Endodermal cell (in vitro differentiated cells): ENCODE results near the gene PRR22. TPM values are rescaled to one million over a fixed set of nuclear protein-coding genes. Genes with fewer than 3 reads are reported as not detected.

ENCODE experiments used
- DNase-seq: peaks from one replicate; pipeline ENCODE4 v3.0.0-alpha.2; 2017
- H3K27ac ChIP-seq: 2 replicates; pipeline ENCODE4 v1.5.1; 2013; ENCODE audit warnings: mild to moderate bottlenecking, low read depth, low read length, moderate library complexity
- H3K27me3 ChIP-seq: 2 replicates; pipeline ENCODE4 v1.6.1; 2013; ENCODE audit warnings: mild to moderate bottlenecking, low read length, moderate library complexity; ENCODE audit not compliant: insufficient read depth, control insufficient read depth, poor library complexity, severe bottlenecking
- H3K36me3 ChIP-seq: 2 replicates; pipeline ENCODE4 v1.7.0; 2013; ENCODE audit warnings: mild to moderate bottlenecking, low read length, moderate library complexity; ENCODE audit not compliant: control insufficient read depth, insufficient read depth
- H3K4me1 ChIP-seq: one replicate; pipeline ENCODE4 v1.7.0; 2013; ENCODE audit warnings: low read length; ENCODE audit not compliant: control insufficient read depth, insufficient read depth
- H3K4me3 ChIP-seq: 2 replicates; pipeline ENCODE4 v1.5.1; 2013; ENCODE audit warnings: mild to moderate bottlenecking, low read length, moderate library complexity
- H3K9ac ChIP-seq: 2 replicates; pipeline ENCODE4 v1.6.1; 2013; ENCODE audit warnings: mild to moderate bottlenecking, low read length, moderate library complexity; ENCODE audit not compliant: poor library complexity, severe bottlenecking; ENCODE audit errors: extremely low read depth
- H3K9me3 ChIP-seq: 2 replicates; pipeline ENCODE4 v1.6.1; 2013; ENCODE audit warnings: mild to moderate bottlenecking, low read length, moderate library complexity; ENCODE audit not compliant: control insufficient read depth
- H3K27ac Mint-ChIP-seq: 2 replicates; pipeline ENCODE4 v1.8.0; 2020; ENCODE audit warnings: mixed read lengths
- H3K27me3 Mint-ChIP-seq: 2 replicates; pipeline ENCODE4 v1.8.0; 2021; ENCODE audit warnings: mild to moderate bottlenecking, mixed read lengths; ENCODE audit not compliant: insufficient read depth
- H3K36me3 Mint-ChIP-seq: 2 replicates; pipeline ENCODE4 v1.8.0; 2020; ENCODE audit warnings: low read depth, mixed read lengths
- H3K4me1 Mint-ChIP-seq: 2 replicates; pipeline ENCODE4 v1.8.0; 2020; ENCODE audit warnings: mixed read lengths
- H3K4me3 Mint-ChIP-seq: 2 replicates; pipeline ENCODE4 v1.8.0; 2020; ENCODE audit warnings: mild to moderate bottlenecking, moderate library complexity, mixed read lengths
- H3K9me3 Mint-ChIP-seq: 2 replicates; pipeline ENCODE4 v1.8.0; 2020; ENCODE audit warnings: mild to moderate bottlenecking, mixed read lengths
- CTCF ChIP-seq: fragments of 200-600 bp; sonication (generic); conservative IDR thresholded peaks from 2 replicates; pipeline ENCODE4 v1.5.0; 2021; ENCODE audit warnings: antibody characterized with exemption, mild to moderate bottlenecking
- WGBS, 2 experiments: methylation state at CpG; one replicate each; pipeline versions ENCODE4 v1.1.5 to v1.1.7; 2013; ENCODE audit warnings: missing lambda C conversion rate in 2 of 2, mixed read lengths in 1 of 2; ENCODE audit not compliant: insufficient coverage in 1 of 2, insufficient read length in 1 of 2; 5-methylcytosine and 5-hydroxymethylcytosine counted together
- total RNA-seq, 2 donors: library from RNA; stranded (reverse); fragmentation: NEBNext Ultra II Directional in 1 of 2; extraction: Animal tissue kit (Norgen Biotek cat#: 25700) in 1 of 2; gene quantifications; 2 replicates in 1 of 2; 3 replicates in 1 of 2; pipeline ENCODE4 v1.2.1, GENCODE V29; 2021

PRR22 gene
- total RNA-seq, 2 donors from 2014 or later: 1.9 to 3.6 TPM

GRCh38 chr19:5778402-5778801 is 6.1 kb downstream of the PRR22 start:
- no peaks in the 10 kb centered on the region for H3K4me1 ChIP-seq
- DNase-seq: no peak
- H3K9ac ChIP-seq: no peak overlapping the region
- Mint-ChIP-seq H3K4me3 (no peak overlapping the region), H3K4me1 (no peaks in the 10 kb centered on the region), H3K9me3 (no peaks in the 10 kb centered on the region), H3K27me3 (peaks cover 6% of the 10 kb centered on the region), H3K27ac (no peak overlapping the region), H3K36me3 (no peaks in the 10 kb centered on the region)
- no peaks in the 10 kb centered on the region for H3K36me3 ChIP-seq
- H3K27me3 ChIP-seq: no peaks in the 10 kb centered on the region
- no peak for TF ChIP-seq CTCF
- WGBS, 2 experiments: 94 to 100% methylated on average over 10 to 17 of the region's 17 CpGs
- H3K27ac ChIP-seq: no peak overlapping the region
- H3K4me3 ChIP-seq: no peak overlapping the region
- no peaks in the 10 kb centered on the region for H3K9me3 ChIP-seq

- Mint-ChIP-seq H3K4me1 (no peaks in the 10 kb centered on the region), H3K9me3 (no peaks in the 10 kb centered on the region), H3K27me3 (peaks cover 9% of the 10 kb centered on the region), H3K36me3 (no peaks in the 10 kb centered on the region), H3K27ac (no peak overlapping the region), H3K4me3 (no peak overlapping the region)
- H3K4me1 ChIP-seq: no peaks in the 10 kb centered on the region
- H3K4me3 ChIP-seq: no peak overlapping the region
- no peaks in the 10 kb centered on the region for H3K36me3 ChIP-seq
- no peak overlapping the region for H3K27ac ChIP-seq
- H3K27me3 ChIP-seq: no peaks in the 10 kb centered on the region
- no peak for DNase-seq
- no peak for TF ChIP-seq CTCF
- no peaks in the 10 kb centered on the region for H3K9me3 ChIP-seq
- H3K9ac ChIP-seq: no peak overlapping the region
- 92 to 94% methylated on average over 10 to 16 of the region's 17 CpGs for WGBS, 2 experiments
Observed at GRCh38 chr19:5775668-5776309, 8.8 kb downstream of the PRR22 start.

GRCh38 chr19:5774921-5775320 is 9.6 kb downstream of the PRR22 start:
- Histone ChIP-seq H3K4me3 (no peak overlapping the region), H3K4me1 (no peaks in the 10 kb centered on the region), H3K9me3 (no peaks in the 10 kb centered on the region), H3K36me3 (no peaks in the 10 kb centered on the region), H3K27me3 (no peaks in the 10 kb centered on the region), H3K27ac (no peak overlapping the region), H3K9ac (no peak overlapping the region)
- Mint-ChIP-seq H3K36me3 (no peaks in the 10 kb centered on the region), H3K9me3 (no peaks in the 10 kb centered on the region), H3K27me3 (peaks cover 10% of the 10 kb centered on the region), H3K4me3 (no peak overlapping the region), H3K4me1 (no peaks in the 10 kb centered on the region), H3K27ac (no peak overlapping the region)
- no peak for TF ChIP-seq CTCF
- DNase-seq: no peak
- WGBS, 2 experiments: 88 to 91% methylated on average over 8 of the region's 8 CpGs
